IMR-90 (cell line): Measurements from ENCODE around the gene TRMT10B.

Experiments
- CTCF ChIP-seq: conservative IDR thresholded peaks from 2 replicates; pipeline ENCODE4 v1.5.1; 2012; ENCODE audit warnings: mild to moderate bottlenecking, low read depth, low read length, improper control_type of control experiment
- POLR2A ChIP-seq: IDR thresholded peaks from 2 replicates; pipeline ENCODE4 v1.6.1; 2012; ENCODE audit warnings: mild to moderate bottlenecking, low read depth, low read length
- RFX5 ChIP-seq: IDR thresholded peaks from 2 replicates; pipeline ENCODE4 v1.8.0; 2012; ENCODE audit warnings: low read depth, mild to moderate bottlenecking, low read length, moderate library complexity

- TF ChIP-seq CTCF (no peak), POLR2A (no peak), RFX5 (no peak)
Observed at GRCh38 chr9:37715260-37715659, 38.3 kb upstream of the TRMT10B start.
